ENCODE results near the gene PTCH2. TPM values are rescaled to one million over a fixed set of nuclear protein-coding genes. Genes with fewer than 3 reads are reported as not detected.

Gene PTCH2
- total and polyA plus RNA-seq, 2 of the 13 experiments (the other 11 are each of a cell fraction or from before 2014, with no cell fraction given) = 0.60 to 1.5 TPM

DNA sequence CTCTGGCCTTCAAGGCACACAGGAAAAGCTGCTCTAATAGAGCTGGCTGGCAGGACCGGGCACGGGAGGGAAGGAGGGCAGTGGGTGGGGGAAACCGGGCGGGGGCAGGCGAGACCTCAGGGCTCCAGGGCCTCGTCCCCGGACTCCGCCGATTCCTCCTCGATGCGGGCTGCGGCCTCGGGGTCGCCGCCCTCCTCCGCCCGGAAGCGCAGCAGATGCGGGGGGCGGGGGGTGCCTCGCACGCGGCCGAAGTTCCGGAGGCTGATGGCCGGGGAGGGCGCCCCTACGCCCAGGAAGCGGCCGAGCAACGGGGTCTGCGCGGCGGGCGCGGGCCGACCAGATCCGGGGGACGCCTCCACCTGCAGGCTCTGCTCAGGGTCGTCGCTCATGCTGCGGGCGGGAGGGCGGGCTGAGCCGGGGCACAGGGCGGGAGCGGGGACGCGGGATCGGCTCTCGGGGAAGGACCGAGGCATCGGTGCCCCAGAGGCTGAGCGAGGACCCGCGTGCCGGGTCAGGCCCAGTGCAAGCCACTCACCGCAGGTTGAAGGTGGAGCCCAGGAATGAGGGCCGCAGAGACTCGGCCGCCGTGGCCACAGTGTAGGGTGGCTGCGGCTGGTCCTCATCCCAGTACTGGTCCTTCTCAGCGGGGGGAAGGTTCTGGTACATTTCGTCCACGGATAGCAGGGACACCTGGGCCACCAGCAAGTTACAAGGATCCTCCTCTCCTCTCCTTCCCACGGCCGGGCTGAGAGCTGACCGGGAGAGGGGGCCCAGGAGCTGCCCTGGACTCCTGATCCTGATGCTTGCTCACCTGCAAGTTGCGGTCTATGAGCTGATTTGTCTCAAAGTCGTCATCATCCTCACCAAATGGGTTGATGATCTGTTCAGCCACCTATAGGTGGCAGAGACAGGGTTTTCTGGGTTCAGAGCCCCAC lies 58.7 kb downstream of the PTCH2 start (continued):
- TF ChIP-seq, protein P1, sequence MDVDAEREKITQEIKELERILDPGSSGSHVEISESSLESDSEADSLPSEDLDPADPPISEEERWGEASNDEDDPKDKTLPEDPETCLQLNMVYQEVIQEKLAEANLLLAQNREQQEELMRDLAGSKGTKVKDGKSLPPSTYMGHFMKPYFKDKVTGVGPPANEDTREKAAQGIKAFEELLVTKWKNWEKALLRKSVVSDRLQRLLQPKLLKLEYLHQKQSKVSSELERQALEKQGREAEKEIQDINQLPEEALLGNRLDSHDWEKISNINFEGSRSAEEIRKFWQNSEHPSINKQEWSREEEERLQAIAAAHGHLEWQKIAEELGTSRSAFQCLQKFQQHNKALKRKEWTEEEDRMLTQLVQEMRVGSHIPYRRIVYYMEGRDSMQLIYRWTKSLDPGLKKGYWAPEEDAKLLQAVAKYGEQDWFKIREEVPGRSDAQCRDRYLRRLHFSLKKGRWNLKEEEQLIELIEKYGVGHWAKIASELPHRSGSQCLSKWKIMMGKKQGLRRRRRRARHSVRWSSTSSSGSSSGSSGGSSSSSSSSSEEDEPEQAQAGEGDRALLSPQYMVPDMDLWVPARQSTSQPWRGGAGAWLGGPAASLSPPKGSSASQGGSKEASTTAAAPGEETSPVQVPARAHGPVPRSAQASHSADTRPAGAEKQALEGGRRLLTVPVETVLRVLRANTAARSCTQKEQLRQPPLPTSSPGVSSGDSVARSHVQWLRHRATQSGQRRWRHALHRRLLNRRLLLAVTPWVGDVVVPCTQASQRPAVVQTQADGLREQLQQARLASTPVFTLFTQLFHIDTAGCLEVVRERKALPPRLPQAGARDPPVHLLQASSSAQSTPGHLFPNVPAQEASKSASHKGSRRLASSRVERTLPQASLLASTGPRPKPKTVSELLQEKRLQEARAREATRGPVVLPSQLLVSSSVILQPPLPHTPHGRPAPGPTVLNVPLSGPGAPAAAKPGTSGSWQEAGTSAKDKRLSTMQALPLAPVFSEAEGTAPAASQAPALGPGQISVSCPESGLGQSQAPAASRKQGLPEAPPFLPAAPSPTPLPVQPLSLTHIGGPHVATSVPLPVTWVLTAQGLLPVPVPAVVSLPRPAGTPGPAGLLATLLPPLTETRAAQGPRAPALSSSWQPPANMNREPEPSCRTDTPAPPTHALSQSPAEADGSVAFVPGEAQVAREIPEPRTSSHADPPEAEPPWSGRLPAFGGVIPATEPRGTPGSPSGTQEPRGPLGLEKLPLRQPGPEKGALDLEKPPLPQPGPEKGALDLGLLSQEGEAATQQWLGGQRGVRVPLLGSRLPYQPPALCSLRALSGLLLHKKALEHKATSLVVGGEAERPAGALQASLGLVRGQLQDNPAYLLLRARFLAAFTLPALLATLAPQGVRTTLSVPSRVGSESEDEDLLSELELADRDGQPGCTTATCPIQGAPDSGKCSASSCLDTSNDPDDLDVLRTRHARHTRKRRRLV (CRISPR knock-in tag; IDR thresholded peaks at IDR 0.05) = 0 out of 2 replicates have a peak, but pooled peaks have one; percentile 23
- TF ChIP-seq FOSL2 (CRISPR knock-in tag; IDR thresholded peaks at IDR 0.05) (0 out of 2 replicates have a peak, but pooled peaks have one; percentile 11), CBX2 (IDR thresholded peaks at IDR 0.05; ENCODE audit: low read depth, low read length) (no peak), CBX2 (CRISPR knock-in tag; IDR thresholded peaks at IDR 0.05; ENCODE audit: low read depth) (no peak), NFE2L1 (CRISPR knock-in tag; IDR thresholded peaks at IDR 0.05; ENCODE audit: borderline replicate concordance) (peak; percentile 64; the same call in 1 of the 2 replicates), HOXA5 (CRISPR knock-in tag; IDR thresholded peaks at IDR 0.05) (no peak), ZNF430 (CRISPR knock-in tag; IDR thresholded peaks at IDR 0.05) (no peak), ZNF792 (CRISPR knock-in tag; IDR thresholded peaks at IDR 0.05) (peak; percentile 29; the same call in 1 of the 2 replicates), JDP2 (CRISPR knock-in tag; IDR thresholded peaks at IDR 0.05; ENCODE audit: borderline replicate concordance) (no peak; the same call in 1 of the 2 replicates), MATR3 (CRISPR knock-in tag; IDR thresholded peaks at IDR 0.05) (no peak), RELA (CRISPR knock-in tag; IDR thresholded peaks at IDR 0.05) (no peak), ZNF652 (CRISPR knock-in tag; IDR thresholded peaks at IDR 0.05; ENCODE audit: borderline replicate concordance, low read depth) (no peak), DZIP1 (CRISPR knock-in tag; IDR thresholded peaks at IDR 0.05) (peak; percentile 33; the same call in 1 of the 2 replicates), ZNF275 (CRISPR knock-in tag; IDR thresholded peaks at IDR 0.05; ENCODE audit: borderline replicate concordance) (no peak)

All from HepG2 (cell line).